OCI-LY3 (cell line): ENCODE results near the gene IFNAR1.

ENCODE experiments used
- H2AFZ ChIP-seq: fragments of 200-600, 300-600 bp; shearing (Covaris generic); 2 replicates; pipeline ENCODE4 v1.6.0; 2014; ENCODE audit warnings: antibody characterized with exemption, low read depth, low read length
- H3K27ac ChIP-seq: fragments of 200-600, 300-600 bp; sonication (generic); 2 replicates; pipeline ENCODE4 v1.5.1; 2014; ENCODE audit warnings: mild to moderate bottlenecking, low read length, moderate library complexity, mixed read lengths
- H3K27me3 ChIP-seq: fragments of 200-600, 300-600 bp; sonication (generic); 2 replicates; pipeline ENCODE4 v1.6.1; 2014; ENCODE audit warnings: low read depth, low read length, mixed read lengths
- H3K36me3 ChIP-seq: fragments of 200-600, 300-600 bp; sonication (generic); replicated peaks from 2 replicates; pipeline ENCODE3; 2014; ENCODE audit warnings: low read depth, low read length, mixed read lengths
- H3K4me1 ChIP-seq: fragments of 300-600, 200-600 bp; sonication (generic); 2 replicates; pipeline ENCODE4 v1.6.1; 2014; ENCODE audit warnings: low read length, mixed read lengths
- H3K4me2 ChIP-seq: fragments of 200-600, 300-600 bp; sonication (generic); 2 replicates; pipeline ENCODE4 v1.6.1; 2014; ENCODE audit warnings: low read length, mixed read lengths
- H3K4me3 ChIP-seq: fragments of 300-600, 200-600 bp; sonication (generic); 2 replicates; pipeline ENCODE4 v1.5.1; 2014; ENCODE audit warnings: antibody characterized with exemption, mild to moderate bottlenecking, low read length, moderate library complexity
- H3K79me2 ChIP-seq: fragments of 300-600, 200-600 bp; shearing (Covaris generic); 2 replicates; pipeline ENCODE4 v1.6.1; 2014; ENCODE audit warnings: mild to moderate bottlenecking, low read length, mixed read lengths
- H3K9ac ChIP-seq: fragments of 300-600, 200-600 bp; shearing (Covaris generic); 2 replicates; pipeline ENCODE4 v1.6.0; 2014; ENCODE audit warnings: mild to moderate bottlenecking, low read length, moderate library complexity
- H3K9me3 ChIP-seq: fragments of 200-600, 300-600 bp; shearing (Covaris generic); 2 replicates; pipeline ENCODE4 v1.6.1; 2014; ENCODE audit warnings: low read length, mixed read lengths; ENCODE audit not compliant: insufficient read depth
- H4K20me1 ChIP-seq: fragments of 200-600, 300-600 bp; sonication (generic); 2 replicates; pipeline ENCODE4 v1.6.1; 2016; ENCODE audit warnings: low read length, mixed read lengths; ENCODE audit not compliant: insufficient read depth
- EZH2phosphoT487 ChIP-seq: fragments of 200-600 bp; shearing (Covaris generic); IDR thresholded peaks from 2 replicates; pipeline ENCODE4 v1.6.1; 2018; ENCODE audit warnings: antibody characterized with exemption, mixed run types, low read depth
- TF ChIP-seq, protein P1 (sequence below): fragments of 200-600, 300-600 bp; sonication (generic); IDR thresholded peaks from 2 replicates; pipeline ENCODE4 v1.5.1; 2014; ENCODE audit warnings: antibody characterized with exemption, low read length, low read depth

Gene IFNAR1

GRCh38 chr21:33384841-33385331 lies 60.1 kb downstream of the IFNAR1 start:
- Histone ChIP-seq H3K4me2 (no peak overlapping the region), H4K20me1 (no peaks in the 10 kb centered on the region), H3K36me3 (no peaks in the 10 kb centered on the region), H2AFZ (no peak overlapping the region), H3K9ac (no peak overlapping the region), H3K79me2 (no peaks in the 10 kb centered on the region), H3K4me3 (no peak overlapping the region), H3K27ac (no peak overlapping the region), H3K9me3 (no peaks in the 10 kb centered on the region), H3K4me1 (peaks cover 51% of the 10 kb centered on the region), H3K27me3 (no peaks in the 10 kb centered on the region)
- no peak for TF ChIP-seq EZH2phosphoT487
- TF ChIP-seq, protein P1, sequence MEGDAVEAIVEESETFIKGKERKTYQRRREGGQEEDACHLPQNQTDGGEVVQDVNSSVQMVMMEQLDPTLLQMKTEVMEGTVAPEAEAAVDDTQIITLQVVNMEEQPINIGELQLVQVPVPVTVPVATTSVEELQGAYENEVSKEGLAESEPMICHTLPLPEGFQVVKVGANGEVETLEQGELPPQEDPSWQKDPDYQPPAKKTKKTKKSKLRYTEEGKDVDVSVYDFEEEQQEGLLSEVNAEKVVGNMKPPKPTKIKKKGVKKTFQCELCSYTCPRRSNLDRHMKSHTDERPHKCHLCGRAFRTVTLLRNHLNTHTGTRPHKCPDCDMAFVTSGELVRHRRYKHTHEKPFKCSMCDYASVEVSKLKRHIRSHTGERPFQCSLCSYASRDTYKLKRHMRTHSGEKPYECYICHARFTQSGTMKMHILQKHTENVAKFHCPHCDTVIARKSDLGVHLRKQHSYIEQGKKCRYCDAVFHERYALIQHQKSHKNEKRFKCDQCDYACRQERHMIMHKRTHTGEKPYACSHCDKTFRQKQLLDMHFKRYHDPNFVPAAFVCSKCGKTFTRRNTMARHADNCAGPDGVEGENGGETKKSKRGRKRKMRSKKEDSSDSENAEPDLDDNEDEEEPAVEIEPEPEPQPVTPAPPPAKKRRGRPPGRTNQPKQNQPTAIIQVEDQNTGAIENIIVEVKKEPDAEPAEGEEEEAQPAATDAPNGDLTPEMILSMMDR: no peak

DNA sequence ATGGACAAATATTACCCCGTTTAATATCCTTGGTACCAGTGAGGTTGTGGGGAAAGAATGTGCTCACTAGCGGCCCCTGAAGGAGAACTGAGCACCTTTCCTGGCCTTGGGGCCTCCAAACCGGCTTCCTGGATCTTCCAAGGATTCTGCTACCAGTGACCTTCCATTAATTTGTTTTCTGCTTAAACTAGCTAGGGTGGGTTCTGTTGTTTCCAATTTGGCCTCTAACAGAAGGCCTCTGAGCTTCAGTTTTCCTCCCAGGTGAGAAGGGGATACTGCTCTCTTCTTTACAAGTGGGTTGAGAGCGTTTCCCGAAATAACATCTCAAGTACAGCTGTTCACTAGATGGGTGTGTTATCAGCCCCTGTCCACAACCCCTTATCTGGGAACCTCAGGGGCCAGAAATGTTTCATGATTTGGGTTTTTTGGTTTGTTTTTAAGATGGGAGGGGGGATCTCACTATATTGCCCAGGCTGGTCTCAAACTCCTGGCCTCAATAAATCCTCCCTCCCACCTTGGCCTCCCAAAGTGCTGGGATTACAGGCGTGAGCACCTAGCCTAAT lies 61.5 kb downstream of the IFNAR1 start:
- Histone ChIP-seq H3K4me3 (no peak overlapping the region), H3K4me1 (peaks cover 37% of the 10 kb centered on the region), H4K20me1 (no peaks in the 10 kb centered on the region), H3K9me3 (no peaks in the 10 kb centered on the region), H2AFZ (no peak overlapping the region), H3K9ac (no peak overlapping the region), H3K27ac (no peak overlapping the region), H3K79me2 (no peaks in the 10 kb centered on the region), H3K27me3 (no peaks in the 10 kb centered on the region), H3K36me3 (no peaks in the 10 kb centered on the region), H3K4me2 (no peak overlapping the region)
- TF ChIP-seq EZH2phosphoT487: no peak
- TF ChIP-seq, protein P1: 0 out of 2 replicates have a peak, but pooled peaks have one; percentile 7

DNA sequence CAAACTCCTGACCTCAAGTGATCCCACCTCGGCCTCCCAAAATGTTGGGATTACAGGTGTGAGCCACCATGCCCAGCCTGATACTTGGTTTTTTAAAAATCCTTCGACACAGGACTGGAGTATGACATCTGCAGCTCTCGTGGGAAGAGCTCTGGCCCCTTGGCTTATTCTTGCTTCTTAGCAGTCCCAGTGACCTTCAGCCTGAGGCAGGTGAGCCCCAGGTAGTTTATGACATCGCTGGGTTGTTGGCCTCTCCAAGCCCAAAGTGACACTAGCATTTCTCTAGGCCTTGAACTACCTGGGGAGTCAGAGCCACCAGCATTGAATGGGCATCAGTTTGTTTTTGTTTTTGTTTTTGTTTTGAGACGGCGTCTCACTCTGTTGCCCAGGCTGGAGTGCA lies 62.5 kb downstream of the IFNAR1 start:
- H3K4me1 ChIP-seq: peaks cover 28% of the 10 kb centered on the region
- no peak overlapping the region for H3K27ac ChIP-seq
- no peaks in the 10 kb centered on the region for H3K27me3 ChIP-seq
- no peak overlapping the region for H3K4me2 ChIP-seq
- H4K20me1 ChIP-seq: no peaks in the 10 kb centered on the region
- H3K4me3 ChIP-seq: no peak overlapping the region
- no peak overlapping the region for H3K9ac ChIP-seq
- no peak overlapping the region for H2AFZ ChIP-seq
- H3K9me3 ChIP-seq: no peaks in the 10 kb centered on the region
- H3K36me3 ChIP-seq: no peaks in the 10 kb centered on the region
- TF ChIP-seq, protein P1: no peak
- no peak for TF ChIP-seq EZH2phosphoT487
- H3K79me2 ChIP-seq: no peaks in the 10 kb centered on the region

GRCh38 chr21:33388188-33388587 lies 63.4 kb downstream of the IFNAR1 start:
- no peak overlapping the region for H3K27ac ChIP-seq
- no peak overlapping the region for H3K9ac ChIP-seq
- no peak for TF ChIP-seq EZH2phosphoT487
- TF ChIP-seq, protein P1: no peak

More at GRCh38 chr21:33388188-33388587, 63.4 kb downstream of the IFNAR1 start:
- Histone ChIP-seq H3K36me3 (no peaks in the 10 kb centered on the region), H3K27me3 (no peaks in the 10 kb centered on the region), H4K20me1 (no peaks in the 10 kb centered on the region), H3K4me2 (no peak overlapping the region), H3K4me1 (peaks cover 19% of the 10 kb centered on the region), H3K4me3 (no peak overlapping the region), H3K79me2 (no peaks in the 10 kb centered on the region), H3K9me3 (no peaks in the 10 kb centered on the region), H2AFZ (no peak overlapping the region)
